HEK293 (cell line): Measurements from ENCODE around the gene DENND4B.

ENCODE experiments used
- GFI1B ChIP-seq: fragments of 450-650 bp; formaldehyde crosslinking; IDR thresholded peaks from 2 replicates; pipeline ENCODE4 v1.5.1; 2016; ENCODE audit warnings: missing biosample characterization, missing genetic modification characterization
- GLIS2 ChIP-seq: fragments of 450-650 bp; formaldehyde crosslinking; IDR thresholded peaks from 2 replicates; pipeline ENCODE4 v1.5.1; 2016; ENCODE audit warnings: missing biosample characterization, missing genetic modification characterization
- KLF8 ChIP-seq: fragments of 450-650 bp; formaldehyde crosslinking; IDR thresholded peaks from 2 replicates; pipeline ENCODE4 v1.5.1; 2016; ENCODE audit warnings: missing biosample characterization, missing genetic modification characterization
- PRDM2 ChIP-seq: fragments of 450-650 bp; formaldehyde crosslinking; IDR thresholded peaks from 2 replicates; pipeline ENCODE4 v1.5.1; 2016; ENCODE audit warnings: missing biosample characterization, missing genetic modification characterization, borderline replicate concordance
- PRDM4 ChIP-seq: fragments of 450-650 bp; formaldehyde crosslinking; IDR thresholded peaks from 2 replicates; pipeline ENCODE4 v1.5.1; 2017; ENCODE audit warnings: missing biosample characterization, missing genetic modification characterization
- TRIM28 ChIP-seq: IDR thresholded peaks from 2 replicates; pipeline ENCODE4 v1.6.1; 2011; ENCODE audit warnings: low read length, control low read depth, borderline replicate concordance
- TSHZ1 ChIP-seq: fragments of 450-650 bp; formaldehyde crosslinking; IDR thresholded peaks from 2 replicates; pipeline ENCODE4 v1.5.1; 2016; ENCODE audit warnings: missing biosample characterization, missing genetic modification characterization, borderline replicate concordance
- ZBTB17 ChIP-seq: fragments of 450-650 bp; formaldehyde crosslinking; IDR thresholded peaks from 2 replicates; pipeline ENCODE4 v1.5.1; 2016; ENCODE audit warnings: missing biosample characterization, missing genetic modification characterization
- ZNF138 ChIP-seq: fragments of 450-650 bp; formaldehyde crosslinking; IDR thresholded peaks from 2 replicates; pipeline ENCODE4 v1.5.1; 2016; ENCODE audit warnings: missing biosample characterization, missing genetic modification characterization, borderline replicate concordance
- ZNF148 ChIP-seq: fragments of 450-650 bp; formaldehyde crosslinking; IDR thresholded peaks from 2 replicates; pipeline ENCODE4 v1.5.0; 2017; ENCODE audit warnings: missing biosample characterization, missing genetic modification characterization, borderline replicate concordance
- ZNF211 ChIP-seq: fragments of 450-650 bp; formaldehyde crosslinking; IDR thresholded peaks from 2 replicates; pipeline ENCODE4 v1.5.1; 2016; ENCODE audit warnings: low read depth, missing biosample characterization, missing genetic modification characterization
- ZNF239 ChIP-seq: fragments of 450-650 bp; formaldehyde crosslinking; IDR thresholded peaks from 2 replicates; pipeline ENCODE4 v1.5.1; 2016; ENCODE audit warnings: missing biosample characterization, missing genetic modification characterization
- ZNF26 ChIP-seq: fragments of 450-650 bp; formaldehyde crosslinking; IDR thresholded peaks from 2 replicates; pipeline ENCODE4 v1.5.1; 2016; ENCODE audit warnings: missing biosample characterization, missing genetic modification characterization
- ZNF302 ChIP-seq: fragments of 450-650 bp; formaldehyde crosslinking; IDR thresholded peaks from 2 replicates; pipeline ENCODE4 v1.5.1; 2016; ENCODE audit warnings: missing biosample characterization, missing genetic modification characterization, low read depth
- ZNF324 ChIP-seq: fragments of 450-650 bp; formaldehyde crosslinking; IDR thresholded peaks from 2 replicates; pipeline ENCODE4 v1.5.1; 2016; ENCODE audit warnings: missing biosample characterization, missing genetic modification characterization
- ZNF37A ChIP-seq: fragments of 450-650 bp; IDR thresholded peaks from 2 replicates; pipeline ENCODE4 v1.5.1; 2018; ENCODE audit warnings: missing biosample characterization, missing genetic modification characterization
- ZNF501 ChIP-seq: fragments of 450-650 bp; formaldehyde crosslinking; IDR thresholded peaks from 2 replicates; pipeline ENCODE4 v1.5.1; 2016; ENCODE audit warnings: missing biosample characterization, missing genetic modification characterization
- ZNF514 ChIP-seq: fragments of 450-650 bp; formaldehyde crosslinking; IDR thresholded peaks from 2 replicates; pipeline ENCODE4 v1.5.1; 2016; ENCODE audit warnings: missing biosample characterization, missing genetic modification characterization
- ZNF596 ChIP-seq: fragments of 450-650 bp; IDR thresholded peaks from 2 replicates; pipeline ENCODE4 v1.5.0; 2018; ENCODE audit warnings: missing biosample characterization, mild to moderate bottlenecking, missing genetic modification characterization, moderate library complexity
- ZNF600 ChIP-seq: fragments of 450-650 bp; formaldehyde crosslinking; IDR thresholded peaks from 2 replicates; pipeline ENCODE4 v1.5.1; 2016; ENCODE audit warnings: missing biosample characterization, missing genetic modification characterization
- ZNF610 ChIP-seq: fragments of 450-650 bp; formaldehyde crosslinking; IDR thresholded peaks from 2 replicates; pipeline ENCODE4 v1.5.1; 2016; ENCODE audit warnings: missing biosample characterization, missing genetic modification characterization, borderline replicate concordance
- ZNF843 ChIP-seq: fragments of 450-650 bp; formaldehyde crosslinking; IDR thresholded peaks from 2 replicates; pipeline ENCODE4 v1.5.1; 2016; ENCODE audit warnings: missing biosample characterization, missing genetic modification characterization

Gene DENND4B

GRCh38 chr1:153977250-153978240 lies 31.0 kb upstream of the DENND4B start, which contains the start of gene JTB (continued):
- no peak for TF ChIP-seq ZNF148
- TF ChIP-seq ZBTB17 (tag by site-specific recombination), result peak; percentile 99
- no peak for TF ChIP-seq ZNF138 (tag by site-specific recombination)
- no peak for TF ChIP-seq TSHZ1
- no peak; the same call in 1 of the 2 replicates for TF ChIP-seq GLIS2 (tag by site-specific recombination)
- TF ChIP-seq GFI1B (tag by site-specific recombination), result no peak
- TF ChIP-seq ZNF302 (tag by site-specific recombination), result no peak
- no peak for TF ChIP-seq ZNF211 (tag by site-specific recombination)
- TF ChIP-seq ZNF843 (tag by site-specific recombination), result 0 out of 2 replicates have a peak, but pooled peaks have one; percentile 14
- TF ChIP-seq KLF8, result no peak; the same call in 1 of the 2 replicates
- peak; percentile 90 for TF ChIP-seq TRIM28
- no peak for TF ChIP-seq ZNF324 (tag by site-specific recombination)
- TF ChIP-seq ZNF514 (tag by site-specific recombination), result no peak
- TF ChIP-seq ZNF501, result peak; percentile 59
- no peak for TF ChIP-seq ZNF596 (tag by site-specific recombination)
- TF ChIP-seq ZNF610 (tag by site-specific recombination), result no peak
- no peak for TF ChIP-seq PRDM4 (tag by site-specific recombination)
- no peak for TF ChIP-seq ZNF37A (tag by site-specific recombination)
- TF ChIP-seq PRDM2 (tag by site-specific recombination), result no peak; the same call in 1 of the 2 replicates
- peak; percentile 94 for TF ChIP-seq ZNF600 (tag by site-specific recombination)
- TF ChIP-seq ZNF26 (tag by site-specific recombination), result no peak
- TF ChIP-seq ZNF239 (tag by site-specific recombination), result no peak
